Ramos (cell line): ENCODE results near the gene CHAC2.
"Not testable (repeated sequence)": the region's sequence is repeated elsewhere in the genome, so short reads cannot be mapped to it uniquely, and the experiment has no call there.

Source experiments
- in situ Hi-C: fragments of 300-500 bp; cut with MboI; formaldehyde crosslinking; loops from one replicate; pipeline ENCODE4 v1.14.3; 2022; ENCODE audit warnings: low sequenced_read_pairs; ENCODE audit not compliant: unreplicated experiment

Gene CHAC2

GRCh38 chr2:53821810-53822209 lies 54.2 kb downstream of the CHAC2 start:
- in situ Hi-C loops = no loop called here

GRCh38 chr2:53823639-53824038 lies 56.0 kb downstream of the CHAC2 start:
- in situ Hi-C loops = not testable (repeated sequence)
